HepG2 (cell line): Measurements from ENCODE around the gene RASL12. TPM values are rescaled to one million over a fixed set of nuclear protein-coding genes. Genes with fewer than 3 reads are reported as not detected.

Experiments used
- GPN1 ChIP-seq: sonication (generic); formaldehyde crosslinking; IDR thresholded peaks from 2 replicates; pipeline ENCODE4 v1.5.1; 2020; ENCODE audit warnings: missing genetic modification reagents, borderline replicate concordance
- GZF1 ChIP-seq: sonication (generic); formaldehyde crosslinking; IDR thresholded peaks from 2 replicates; pipeline ENCODE4 v1.5.1; 2020; ENCODE audit warnings: mild to moderate bottlenecking, missing genetic modification reagents
- MYC ChIP-seq: sonication (generic); formaldehyde crosslinking; IDR thresholded peaks from 2 replicates; pipeline ENCODE4 v1.9.0; 2021; ENCODE audit warnings: missing genetic modification reagents, borderline replicate concordance
- MZF1 ChIP-seq: sonication (generic); formaldehyde crosslinking; IDR thresholded peaks from 2 replicates; pipeline ENCODE4 v1.8.1; 2023; ENCODE audit warnings: mild to moderate bottlenecking, missing genetic modification reagents, borderline replicate concordance
- NCOR1 ChIP-seq: fragments of 200-600 bp; sonication (generic); IDR thresholded peaks from 2 replicates; pipeline ENCODE4 v1.7.0; 2017; ENCODE audit warnings: antibody characterized with exemption, low read length, borderline replicate concordance
- NFKB2 ChIP-seq: sonication (generic); formaldehyde crosslinking; IDR thresholded peaks from 2 replicates; pipeline ENCODE4 v1.4.0; 2020; ENCODE audit warnings: missing genetic modification reagents, borderline replicate concordance
- NFYC ChIP-seq: IDR thresholded peaks from 2 replicates; pipeline ENCODE4 v1.6.1; 2016; ENCODE audit warnings: missing genetic modification reagents, missing compliant biosample characterization
- POLR2AphosphoS5 ChIP-seq: IDR thresholded peaks from 2 replicates; pipeline ENCODE4 v1.6.1; 2012; ENCODE audit warnings: low read depth, low read length
- ZC3H4 ChIP-seq: sonication (generic); formaldehyde crosslinking; IDR thresholded peaks from 2 replicates; pipeline ENCODE4 v1.4.0; 2020; ENCODE audit warnings: missing genetic modification reagents, borderline replicate concordance
- ZNF7 ChIP-seq: IDR thresholded peaks from 2 replicates; pipeline ENCODE4 v1.6.1; 2016; ENCODE audit warnings: missing biosample characterization, missing genetic modification reagents
- ZNF782 ChIP-seq: sonication (generic); formaldehyde crosslinking; IDR thresholded peaks from 2 replicates; pipeline ENCODE4 v1.4.0; 2020; ENCODE audit warnings: missing genetic modification reagents, mild to moderate bottlenecking, borderline replicate concordance
- polyA plus RNA-seq, 8 experiments: library from polyadenylated mRNA; depleted of rRNA in 3 of 8; stranded (reverse) in 7 of 8; unstranded in 1 of 8; fragments of >200 nt; fragmentation: Illumina TruSeq in 4 of 8; extraction: Trizol in 4 of 8; gene quantifications; 2 replicates each; pipeline versions ENCODE4 v1.2.1 to v1.2.3, GENCODE V29; 2011 to 2016; ENCODE audit warnings: low read depth in 4 of 8, missing spikeins in 1 of 8, mixed read lengths in 1 of 8; ENCODE audit not compliant: insufficient read depth in 1 of 8
- total RNA-seq, 5 experiments: library from RNA; depleted of rRNA; stranded (reverse); fragments of >200 nt; fragmentation: Illumina TruSeq; extraction: Trizol; gene quantifications; 2 replicates each; pipeline ENCODE4 v1.2.3, GENCODE V29; 2016; ENCODE audit warnings: low read depth in 1 of 5
- TF ChIP-seq, protein P1 (sequence below): sonication (generic); formaldehyde crosslinking; IDR thresholded peaks from 2 replicates; pipeline ENCODE4 v1.4.0; 2020; ENCODE audit warnings: mild to moderate bottlenecking, missing genetic modification reagents
- TF ChIP-seq, protein P2 (sequence below): IDR thresholded peaks from 2 replicates; pipeline ENCODE4 v1.6.1; 2012; ENCODE audit warnings: low read depth, low read length, improper control_type of control experiment
- TF ChIP-seq, protein P3 (sequence below): sonication (generic); formaldehyde crosslinking; IDR thresholded peaks from 2 replicates; pipeline ENCODE4 v1.4.0; 2020; ENCODE audit warnings: mild to moderate bottlenecking, missing genetic modification reagents

The RASL12 gene
- total and polyA plus RNA-seq, 2 of the 13 experiments (the other 11 are each of a cell fraction or from before 2014, with no cell fraction given) = 0.16 to 0.55 TPM

DNA sequence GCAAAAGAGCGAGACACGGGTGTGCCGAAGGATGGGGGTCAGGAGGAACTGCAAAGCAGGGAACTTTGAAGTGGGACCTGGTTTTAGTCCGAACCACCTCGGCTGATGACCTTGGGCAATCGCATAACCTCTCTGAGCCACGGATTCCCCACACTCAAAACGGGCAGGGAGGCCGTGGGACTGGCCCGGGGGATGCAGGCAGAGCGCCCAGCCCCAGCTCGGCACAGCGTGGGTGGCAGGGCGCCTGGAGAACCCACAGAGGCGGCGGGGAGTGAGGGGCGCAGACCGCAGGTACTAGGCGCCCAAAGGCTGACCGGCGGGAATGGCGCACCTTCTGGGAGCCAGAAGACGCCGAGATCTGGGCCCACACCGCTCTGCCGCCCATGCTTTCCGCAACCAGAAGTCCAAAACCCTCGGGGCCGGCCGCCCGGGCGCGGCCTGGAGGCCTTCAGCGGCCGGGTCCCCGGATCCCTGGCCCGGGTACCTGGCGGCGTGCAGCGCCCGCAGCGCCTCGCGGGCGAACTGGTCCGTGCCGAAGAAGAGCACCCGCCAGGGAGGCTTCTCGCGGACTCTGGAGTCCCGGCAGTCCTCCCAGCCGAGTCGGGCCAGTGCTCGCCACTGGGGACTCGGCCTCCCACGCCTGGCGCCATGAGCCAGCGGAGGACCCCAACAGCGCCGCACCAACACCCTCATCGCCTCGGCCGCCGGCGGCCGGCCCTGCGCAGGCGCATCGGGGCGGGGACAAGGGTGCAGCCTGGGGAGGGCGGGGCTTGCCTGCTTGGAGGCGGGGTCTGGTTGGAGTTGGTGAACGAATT lies 38.7 kb downstream of the RASL12 start, which contains the start of gene MTFMT (continued):
- TF ChIP-seq ZNF782 (0 out of 2 replicates have a peak, but pooled peaks have one; percentile 40), GZF1 (CRISPR knock-in tag) (no peak), NCOR1 (no peak), ZNF7 (CRISPR knock-in tag) (no peak), POLR2AphosphoS5 (peak; percentile 94), GPN1 (CRISPR knock-in tag) (no peak), MZF1 (CRISPR knock-in tag) (no peak), NFKB2 (CRISPR knock-in tag) (peak; percentile 45; the same call in 1 of the 2 replicates), NFYC (no peak), ZC3H4 (CRISPR knock-in tag) (no peak), MYC (CRISPR knock-in tag) (peak; percentile 79)
- TF ChIP-seq, protein P1, sequence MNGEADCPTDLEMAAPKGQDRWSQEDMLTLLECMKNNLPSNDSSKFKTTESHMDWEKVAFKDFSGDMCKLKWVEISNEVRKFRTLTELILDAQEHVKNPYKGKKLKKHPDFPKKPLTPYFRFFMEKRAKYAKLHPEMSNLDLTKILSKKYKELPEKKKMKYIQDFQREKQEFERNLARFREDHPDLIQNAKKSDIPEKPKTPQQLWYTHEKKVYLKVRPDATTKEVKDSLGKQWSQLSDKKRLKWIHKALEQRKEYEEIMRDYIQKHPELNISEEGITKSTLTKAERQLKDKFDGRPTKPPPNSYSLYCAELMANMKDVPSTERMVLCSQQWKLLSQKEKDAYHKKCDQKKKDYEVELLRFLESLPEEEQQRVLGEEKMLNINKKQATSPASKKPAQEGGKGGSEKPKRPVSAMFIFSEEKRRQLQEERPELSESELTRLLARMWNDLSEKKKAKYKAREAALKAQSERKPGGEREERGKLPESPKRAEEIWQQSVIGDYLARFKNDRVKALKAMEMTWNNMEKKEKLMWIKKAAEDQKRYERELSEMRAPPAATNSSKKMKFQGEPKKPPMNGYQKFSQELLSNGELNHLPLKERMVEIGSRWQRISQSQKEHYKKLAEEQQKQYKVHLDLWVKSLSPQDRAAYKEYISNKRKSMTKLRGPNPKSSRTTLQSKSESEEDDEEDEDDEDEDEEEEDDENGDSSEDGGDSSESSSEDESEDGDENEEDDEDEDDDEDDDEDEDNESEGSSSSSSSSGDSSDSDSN (CRISPR knock-in tag) = peak; percentile 80
- TF ChIP-seq, protein P2, sequence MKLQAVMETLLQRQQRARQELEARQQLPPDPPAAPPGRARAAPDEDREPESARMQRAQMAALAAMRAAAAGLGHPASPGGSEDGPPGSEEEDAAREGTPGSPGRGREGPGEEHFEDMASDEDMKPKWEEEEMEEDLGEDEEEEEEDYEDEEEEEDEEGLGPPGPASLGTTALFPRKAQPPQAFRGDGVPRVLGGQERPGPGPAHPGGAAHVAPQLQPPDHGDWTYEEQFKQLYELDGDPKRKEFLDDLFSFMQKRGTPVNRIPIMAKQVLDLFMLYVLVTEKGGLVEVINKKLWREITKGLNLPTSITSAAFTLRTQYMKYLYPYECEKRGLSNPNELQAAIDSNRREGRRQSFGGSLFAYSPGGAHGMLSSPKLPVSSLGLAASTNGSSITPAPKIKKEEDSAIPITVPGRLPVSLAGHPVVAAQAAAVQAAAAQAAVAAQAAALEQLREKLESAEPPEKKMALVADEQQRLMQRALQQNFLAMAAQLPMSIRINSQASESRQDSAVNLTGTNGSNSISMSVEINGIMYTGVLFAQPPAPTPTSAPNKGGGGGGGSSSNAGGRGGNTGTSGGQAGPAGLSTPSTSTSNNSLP = no peak
- TF ChIP-seq, protein P3, sequence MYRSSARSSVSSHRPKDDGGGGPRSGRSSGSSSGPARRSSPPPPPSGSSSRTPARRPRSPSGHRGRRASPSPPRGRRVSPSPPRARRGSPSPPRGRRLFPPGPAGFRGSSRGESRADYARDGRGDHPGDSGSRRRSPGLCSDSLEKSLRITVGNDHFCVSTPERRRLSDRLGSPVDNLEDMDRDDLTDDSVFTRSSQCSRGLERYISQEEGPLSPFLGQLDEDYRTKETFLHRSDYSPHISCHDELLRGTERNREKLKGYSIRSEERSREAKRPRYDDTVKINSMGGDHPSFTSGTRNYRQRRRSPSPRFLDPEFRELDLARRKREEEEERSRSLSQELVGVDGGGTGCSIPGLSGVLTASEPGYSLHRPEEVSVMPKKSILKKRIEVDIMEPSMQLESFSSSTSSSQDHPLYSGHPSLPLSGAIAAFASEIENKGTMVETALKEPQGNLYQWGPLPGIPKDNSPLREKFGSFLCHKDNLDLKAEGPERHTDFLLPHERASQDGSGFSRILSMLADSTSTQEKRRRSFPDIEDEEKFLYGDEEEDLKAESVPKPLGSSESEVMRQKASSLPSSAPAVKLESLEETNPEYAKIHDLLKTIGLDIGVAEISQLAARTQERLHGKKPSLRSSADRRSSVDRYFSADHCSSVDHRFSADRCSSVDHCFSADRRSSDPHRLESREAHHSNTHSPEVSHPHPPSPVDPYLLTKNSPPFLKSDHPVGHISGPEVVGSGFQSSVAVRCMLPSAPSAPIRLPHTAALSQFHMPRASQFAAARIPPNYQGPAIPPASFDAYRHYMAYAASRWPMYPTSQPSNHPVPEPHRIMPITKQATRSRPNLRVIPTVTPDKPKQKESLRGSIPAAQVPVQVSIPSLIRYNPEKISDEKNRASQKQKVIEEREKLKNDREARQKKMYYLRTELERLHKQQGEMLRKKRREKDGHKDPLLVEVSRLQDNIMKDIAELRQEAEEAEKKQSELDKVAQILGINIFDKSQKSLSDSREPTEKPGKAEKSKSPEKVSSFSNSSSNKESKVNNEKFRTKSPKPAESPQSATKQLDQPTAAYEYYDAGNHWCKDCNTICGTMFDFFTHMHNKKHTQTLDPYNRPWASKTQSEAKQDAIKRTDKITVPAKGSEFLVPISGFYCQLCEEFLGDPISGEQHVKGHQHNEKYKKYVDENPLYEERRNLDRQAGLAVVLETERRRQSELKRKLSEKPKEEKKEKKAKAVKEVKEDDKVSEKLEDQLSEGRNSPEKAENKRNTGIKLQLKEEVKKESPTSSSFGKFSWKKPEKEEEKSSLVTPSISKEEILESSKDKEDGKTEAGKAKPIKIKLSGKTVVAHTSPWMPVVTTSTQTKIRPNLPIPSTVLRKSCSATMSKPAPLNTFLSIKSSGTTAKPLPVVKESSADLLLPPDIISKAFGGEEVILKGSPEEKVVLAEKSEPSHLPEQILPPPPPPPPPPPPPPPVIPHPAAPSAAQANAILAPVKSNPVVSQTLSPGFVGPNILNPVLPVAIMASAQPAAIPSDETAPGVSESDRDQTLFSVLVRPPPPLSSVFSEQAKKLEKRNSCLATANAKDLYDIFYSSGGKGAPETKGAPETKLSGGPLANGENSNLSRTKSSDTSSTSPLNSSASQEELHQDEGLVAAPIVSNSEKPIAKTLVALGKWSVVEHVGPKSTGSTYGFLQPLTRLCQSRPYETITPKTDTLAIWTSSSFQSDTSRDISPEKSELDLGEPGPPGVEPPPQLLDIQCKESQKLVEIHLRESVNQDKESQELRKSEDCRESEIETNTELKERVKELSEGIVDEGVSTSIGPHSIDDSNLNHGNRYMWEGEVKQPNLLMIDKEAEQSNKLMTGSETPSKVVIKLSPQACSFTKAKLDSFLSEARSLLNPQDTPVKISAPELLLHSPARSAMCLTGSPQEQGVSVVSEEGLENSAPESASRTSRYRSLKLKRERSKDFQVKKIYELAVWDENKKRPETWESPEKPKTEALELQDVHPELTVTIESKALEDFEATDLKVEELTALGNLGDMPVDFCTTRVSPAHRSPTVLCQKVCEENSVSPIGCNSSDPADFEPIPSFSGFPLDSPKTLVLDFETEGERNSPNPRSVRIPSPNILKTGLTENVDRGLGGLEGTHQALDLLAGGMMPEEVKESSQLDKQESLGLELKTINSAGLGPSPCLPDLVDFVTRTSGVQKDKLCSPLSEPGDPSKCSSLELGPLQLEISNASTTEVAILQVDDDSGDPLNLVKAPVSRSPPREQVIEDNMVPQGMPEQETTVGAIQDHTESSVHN (CRISPR knock-in tag) = no peak
